ENCODE measurements around the gene CUBN. TPM values are rescaled to one million over a fixed set of nuclear protein-coding genes. Genes with fewer than 3 reads are reported as not detected.

CUBN gene
- total and polyA plus RNA-seq, 9 of the 15 experiments (the other 6 are each of a cell fraction or from before 2014, with no cell fraction given): 0.04 to 0.33 (median 0.09) TPM

- TF ChIP-seq ZFP1 (CRISPR knock-in tag; IDR thresholded peaks at IDR 0.05) (no peak), NCOA4 (IDR thresholded peaks at IDR 0.05; ENCODE audit: partially characterized antibody) (no peak), FUS (optimal IDR thresholded peaks at IDR 0.05; ENCODE audit: low read depth, low read length) (no peak), CHD2 (IDR thresholded peaks at IDR 0.05; ENCODE audit: low read depth, low read length) (no peak), KDM5B (IDR thresholded peaks at IDR 0.05; ENCODE audit: insufficient replicate concordance, low read depth, low read length) (no peak), ZNF77 (CRISPR knock-in tag; IDR thresholded peaks at IDR 0.05) (no peak), E2F6 (IDR thresholded peaks at IDR 0.05; ENCODE audit: borderline replicate concordance in 1 of 2, extremely low read depth in 1 of 2, insufficient read depth in 1 of 2, insufficient read length in 1 of 2, low read depth in 1 of 2, low read length in 1 of 2, poor library complexity in 1 of 2, severe bottlenecking in 1 of 2) (no peak), TAF7 (tag; IDR thresholded peaks at IDR 0.05) (no peak), ZBTB1 (CRISPR knock-in tag; IDR thresholded peaks at IDR 0.05; ENCODE audit: borderline replicate concordance, low read depth) (no peak), ZNF586 (CRISPR knock-in tag; conservative IDR thresholded peaks at IDR 0.05) (no peak), FIP1L1 (IDR thresholded peaks at IDR 0.05; ENCODE audit: low read depth, low read length, poor library complexity, severe bottlenecking) (no peak), ZNF146 (CRISPR knock-in tag; IDR thresholded peaks at IDR 0.05; ENCODE audit: unreplicated experiment) (no peak), TCF7L2 (IDR thresholded peaks at IDR 0.05; ENCODE audit: low read depth, low read length) (no peak), TBL1XR1 (IDR thresholded peaks at IDR 0.05; ENCODE audit: low read length in 2 of 2) (peak in 1 of 2 experiments; percentile 93; a peak in 2 of 4 replicates), ATF1 (CRISPR knock-in tag; IDR thresholded peaks at IDR 0.05) (no peak), ATF1 (tag; IDR thresholded peaks at IDR 0.05) (peak; percentile 57; the same call in 1 of the 2 replicates), ZSCAN29 (IDR thresholded peaks at IDR 0.05) (no peak), ZNF133 (CRISPR knock-in tag; IDR thresholded peaks at IDR 0.05) (no peak), SREBF1 (IDR thresholded peaks at IDR 0.05; ENCODE audit: borderline replicate concordance, low read depth, low read length) (no peak), MYBL2 (IDR thresholded peaks at IDR 0.05; ENCODE audit: low read depth) (no peak), MYBL2 (CRISPR knock-in tag; IDR thresholded peaks at IDR 0.05; ENCODE audit: borderline replicate concordance) (no peak), MECOM (CRISPR knock-in tag; IDR thresholded peaks at IDR 0.05) (no peak), ZKSCAN3 (CRISPR knock-in tag; IDR thresholded peaks at IDR 0.05) (no peak)
- TF ChIP-seq, protein P1, sequence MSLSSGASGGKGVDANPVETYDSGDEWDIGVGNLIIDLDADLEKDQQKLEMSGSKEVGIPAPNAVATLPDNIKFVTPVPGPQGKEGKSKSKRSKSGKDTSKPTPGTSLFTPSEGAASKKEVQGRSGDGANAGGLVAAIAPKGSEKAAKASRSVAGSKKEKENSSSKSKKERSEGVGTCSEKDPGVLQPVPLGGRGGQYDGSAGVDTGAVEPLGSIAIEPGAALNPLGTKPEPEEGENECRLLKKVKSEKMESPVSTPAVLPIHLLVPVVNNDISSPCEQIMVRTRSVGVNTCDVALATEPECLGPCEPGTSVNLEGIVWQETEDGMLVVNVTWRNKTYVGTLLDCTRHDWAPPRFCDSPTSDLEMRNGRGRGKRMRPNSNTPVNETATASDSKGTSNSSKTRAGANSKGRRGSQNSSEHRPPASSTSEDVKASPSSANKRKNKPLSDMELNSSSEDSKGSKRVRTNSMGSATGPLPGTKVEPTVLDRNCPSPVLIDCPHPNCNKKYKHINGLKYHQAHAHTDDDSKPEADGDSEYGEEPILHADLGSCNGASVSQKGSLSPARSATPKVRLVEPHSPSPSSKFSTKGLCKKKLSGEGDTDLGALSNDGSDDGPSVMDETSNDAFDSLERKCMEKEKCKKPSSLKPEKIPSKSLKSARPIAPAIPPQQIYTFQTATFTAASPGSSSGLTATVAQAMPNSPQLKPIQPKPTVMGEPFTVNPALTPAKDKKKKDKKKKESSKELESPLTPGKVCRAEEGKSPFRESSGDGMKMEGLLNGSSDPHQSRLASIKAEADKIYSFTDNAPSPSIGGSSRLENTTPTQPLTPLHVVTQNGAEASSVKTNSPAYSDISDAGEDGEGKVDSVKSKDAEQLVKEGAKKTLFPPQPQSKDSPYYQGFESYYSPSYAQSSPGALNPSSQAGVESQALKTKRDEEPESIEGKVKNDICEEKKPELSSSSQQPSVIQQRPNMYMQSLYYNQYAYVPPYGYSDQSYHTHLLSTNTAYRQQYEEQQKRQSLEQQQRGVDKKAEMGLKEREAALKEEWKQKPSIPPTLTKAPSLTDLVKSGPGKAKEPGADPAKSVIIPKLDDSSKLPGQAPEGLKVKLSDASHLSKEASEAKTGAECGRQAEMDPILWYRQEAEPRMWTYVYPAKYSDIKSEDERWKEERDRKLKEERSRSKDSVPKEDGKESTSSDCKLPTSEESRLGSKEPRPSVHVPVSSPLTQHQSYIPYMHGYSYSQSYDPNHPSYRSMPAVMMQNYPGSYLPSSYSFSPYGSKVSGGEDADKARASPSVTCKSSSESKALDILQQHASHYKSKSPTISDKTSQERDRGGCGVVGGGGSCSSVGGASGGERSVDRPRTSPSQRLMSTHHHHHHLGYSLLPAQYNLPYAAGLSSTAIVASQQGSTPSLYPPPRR (CRISPR knock-in tag; IDR thresholded peaks at IDR 0.05; ENCODE audit: borderline replicate concordance): no peak
- TF ChIP-seq, protein P2, sequence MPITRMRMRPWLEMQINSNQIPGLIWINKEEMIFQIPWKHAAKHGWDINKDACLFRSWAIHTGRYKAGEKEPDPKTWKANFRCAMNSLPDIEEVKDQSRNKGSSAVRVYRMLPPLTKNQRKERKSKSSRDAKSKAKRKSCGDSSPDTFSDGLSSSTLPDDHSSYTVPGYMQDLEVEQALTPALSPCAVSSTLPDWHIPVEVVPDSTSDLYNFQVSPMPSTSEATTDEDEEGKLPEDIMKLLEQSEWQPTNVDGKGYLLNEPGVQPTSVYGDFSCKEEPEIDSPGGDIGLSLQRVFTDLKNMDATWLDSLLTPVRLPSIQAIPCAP (CRISPR knock-in tag; IDR thresholded peaks at IDR 0.05; ENCODE audit: borderline replicate concordance): no peak
Observed at GRCh38 chr10:17003151-17003550, 126.5 kb downstream of the CUBN start (continued).

Data from K562 (cell line).